SH-SY5Y (cell line): ENCODE results near the gene MSLN.

ENCODE experiments used
- GATA2 ChIP-seq: IDR thresholded peaks from 2 replicates; pipeline ENCODE4 v1.6.1; 2011; ENCODE audit warnings: mild to moderate bottlenecking, low read depth, low read length
- GATA3 ChIP-seq: IDR thresholded peaks from 2 replicates; pipeline ENCODE4 v1.6.1; 2011; ENCODE audit warnings: low read depth, mild to moderate bottlenecking, low read length, moderate library complexity

- TF ChIP-seq GATA3 (no peak), GATA2 (no peak)
Observed at GRCh38 chr16:728131-728889, 32.2 kb upstream of the MSLN start.
